Neuronal stem cell (in vitro differentiated cells): ENCODE data around the gene RASSF5.

Experiments
- DNase-seq: peaks from one replicate; pipeline ENCODE4 v3.0.0-alpha.2; 2013; ENCODE audit warnings: low spot score
- H2AFZ ChIP-seq: one replicate; pipeline ENCODE4 v1.6.1; 2013; ENCODE audit warnings: mild to moderate bottlenecking, low read length, inconsistent platforms
- H2AK5ac ChIP-seq: 2 replicates; pipeline ENCODE4 v1.6.1; 2013; ENCODE audit warnings: low read depth, mild to moderate bottlenecking, inconsistent platforms, low read length, moderate library complexity, mixed read lengths
- H2BK120ac ChIP-seq: 2 replicates; pipeline ENCODE4 v1.6.1; 2013; ENCODE audit warnings: low read depth, mild to moderate bottlenecking, inconsistent platforms, low read length, moderate library complexity, mixed read lengths
- H2BK12ac ChIP-seq: one replicate; pipeline ENCODE4 v1.6.1; 2013; ENCODE audit warnings: low read length, inconsistent platforms
- H2BK15ac ChIP-seq: 2 replicates; pipeline ENCODE4 v1.6.1; 2013; ENCODE audit warnings: mild to moderate bottlenecking, low read length, inconsistent platforms, mixed read lengths
- H2BK5ac ChIP-seq: one replicate; pipeline ENCODE4 v1.6.1; 2013; ENCODE audit warnings: inconsistent platforms, mild to moderate bottlenecking, low read length, moderate library complexity
- H3K14ac ChIP-seq: one replicate; pipeline ENCODE4 v1.6.1; 2013; ENCODE audit warnings: low read length, inconsistent platforms
- H3K18ac ChIP-seq: 2 replicates; pipeline ENCODE4 v1.6.1; 2013; ENCODE audit warnings: low read length, inconsistent platforms
- H3K23ac ChIP-seq: 2 replicates; pipeline ENCODE4 v1.6.1; 2013; ENCODE audit warnings: low read depth, mild to moderate bottlenecking, mixed read lengths, low read length, inconsistent platforms; ENCODE audit not compliant: poor library complexity
- H3K27ac ChIP-seq: replicated peaks from 3 replicates; pipeline ENCODE4 v1.5.1; 2013; ENCODE audit warnings: low read length, inconsistent platforms
- H3K27me3 ChIP-seq, 3 experiments: 2 replicates each; pipeline ENCODE4 v1.6.1; 2013; ENCODE audit warnings: low read length in 3 of 3, mild to moderate bottlenecking in 2 of 3, inconsistent platforms in 1 of 3, low read depth in 1 of 3, mixed read lengths in 1 of 3, moderate library complexity in 1 of 3; ENCODE audit not compliant: control insufficient read depth in 3 of 3, insufficient read depth in 3 of 3
- H3K36me3 ChIP-seq, 2 donors: replicated peaks in 1 of 2; 2 replicates each; pipeline ENCODE4 v1.6.1; 2013; ENCODE audit warnings: low read length in 2 of 2; ENCODE audit not compliant: control insufficient read depth in 2 of 2, insufficient read depth in 2 of 2
- H3K4ac ChIP-seq: 2 replicates; pipeline ENCODE4 v1.6.1; 2013; ENCODE audit warnings: inconsistent platforms, mild to moderate bottlenecking, low read length, moderate library complexity
- H3K4me1 ChIP-seq, 2 donors: 1 replicate in 1 of 2; 2 replicates in 1 of 2; pipeline ENCODE4 v1.6.1; 2013; ENCODE audit warnings: low read length in 2 of 2, low read depth in 1 of 2; ENCODE audit not compliant: control insufficient read depth in 2 of 2, insufficient read depth in 1 of 2
- H3K4me2 ChIP-seq: one replicate; pipeline ENCODE4 v1.6.1; 2013; ENCODE audit warnings: mild to moderate bottlenecking, low read length, inconsistent platforms; ENCODE audit not compliant: insufficient read depth, poor library complexity, severe bottlenecking
- H3K4me3 ChIP-seq, 2 donors: 2 replicates each; pipeline ENCODE4 v1.5.1; 2013; ENCODE audit warnings: low read length in 2 of 2, mild to moderate bottlenecking in 2 of 2, inconsistent platforms in 1 of 2, moderate library complexity in 1 of 2
- H3K79me1 ChIP-seq: one replicate; pipeline ENCODE4 v1.6.1; 2013; ENCODE audit warnings: low read depth, mild to moderate bottlenecking, inconsistent platforms, low read length, moderate library complexity
- H3K9ac ChIP-seq: one replicate; pipeline ENCODE4 v1.6.1; 2013; ENCODE audit warnings: mild to moderate bottlenecking, low read depth, low read length, inconsistent platforms; ENCODE audit not compliant: poor library complexity
- H3K9me3 ChIP-seq, 2 donors: replicated peaks in 1 of 2; 2 replicates each; pipeline versions ENCODE3 to v1.6.1; 2013; ENCODE audit warnings: low read length in 2 of 2, mild to moderate bottlenecking in 2 of 2, inconsistent platforms in 1 of 2, low read depth in 1 of 2, mixed read lengths in 1 of 2, moderate library complexity in 1 of 2; ENCODE audit not compliant: control insufficient read depth in 2 of 2, insufficient read depth in 1 of 2
- H4K8ac ChIP-seq: one replicate; pipeline ENCODE4 v1.6.1; 2013; ENCODE audit warnings: low read depth, mild to moderate bottlenecking, inconsistent platforms, low read length, moderate library complexity
- H4K91ac ChIP-seq: one replicate; pipeline ENCODE4 v1.6.1; 2013; ENCODE audit warnings: low read length, low read depth, mild to moderate bottlenecking, inconsistent platforms; ENCODE audit not compliant: poor library complexity
- WGBS, 2 donors: extraction: QIAGEN DNeasy Blood & Tissue Kit; methylation state at CpG; one replicate each; pipeline ENCODE4 v1.1.7; 2013; ENCODE audit warnings: missing lambda C conversion rate in 2 of 2, mixed read lengths in 1 of 2; ENCODE audit not compliant: insufficient read length in 2 of 2, insufficient replicate concordance in 1 of 2; ENCODE audit errors: extremely low coverage in 2 of 2; 5-methylcytosine and 5-hydroxymethylcytosine counted together

Gene RASSF5

GRCh38 chr1:206518743-206519142, 11.4 kb downstream of the RASSF5 start:
- no CpG with 5 or more reads among the region's 6 CpGs for WGBS, 2 donors
- H4K91ac ChIP-seq: no peak overlapping the region

GRCh38 chr1:206521127-206521526, 13.8 kb downstream of the RASSF5 start:
- H3K27ac ChIP-seq: no peak overlapping the region
- H3K18ac ChIP-seq: no peak overlapping the region
- H3K9ac ChIP-seq: no peak overlapping the region
- H3K14ac ChIP-seq: no peak overlapping the region
- H3K4ac ChIP-seq: no peak overlapping the region
- no peaks in the 10 kb centered on the region for H3K36me3 ChIP-seq
- no peak overlapping the region for H3K4me3 ChIP-seq
- H3K27me3 ChIP-seq: peaks cover 0 to 21% (median 2%) of the 10 kb centered on the region in 3 experiments
- no peak for DNase-seq
- no peak overlapping the region for H4K91ac ChIP-seq
- H3K9me3 ChIP-seq: no peaks in the 10 kb centered on the region
- no peak overlapping the region for H2BK5ac ChIP-seq
- no peak overlapping the region for H3K23ac ChIP-seq
- no CpG with 5 or more reads among the region's 5 CpGs for WGBS, 2 donors
- H2AFZ ChIP-seq: no peak overlapping the region
- no peak overlapping the region for H2BK15ac ChIP-seq
- H4K8ac ChIP-seq: no peak overlapping the region
- peaks cover 2 to 4% of the 10 kb centered on the region in 2 donors for H3K4me1 ChIP-seq
- no peaks in the 10 kb centered on the region for H3K79me1 ChIP-seq
- H3K4me2 ChIP-seq: no peak overlapping the region
- H2AK5ac ChIP-seq: no peak overlapping the region
- H2BK12ac ChIP-seq: no peak overlapping the region
- H2BK120ac ChIP-seq: no peak overlapping the region

More at GRCh38 chr1:206518743-206519142, 11.4 kb downstream of the RASSF5 start:
- Histone ChIP-seq H2BK15ac (no peak overlapping the region), H2AFZ (no peak overlapping the region), H2AK5ac (no peak overlapping the region), H2BK5ac (no peak overlapping the region), H3K4me3 (no peak overlapping the region), H3K4me1 (peaks cover 2 to 4% of the 10 kb centered on the region in 2 donors), H3K4ac (no peak overlapping the region), H3K27me3 (peaks cover 0 to 41% (median 2%) of the 10 kb centered on the region in 3 experiments), H3K14ac (no peak overlapping the region), H3K18ac (no peak overlapping the region), H3K36me3 (no peaks in the 10 kb centered on the region), H3K9ac (no peak overlapping the region), H3K4me2 (no peak overlapping the region), H3K9me3 (no peaks in the 10 kb centered on the region), H2BK12ac (no peak overlapping the region), H3K23ac (no peak overlapping the region), H3K79me1 (no peaks in the 10 kb centered on the region), H2BK120ac (no peak overlapping the region), H3K27ac (no peak overlapping the region), H4K8ac (no peak overlapping the region)
- DNase-seq: no peak

GRCh38 chr1:206521694-206522402, 14.5 kb downstream of the RASSF5 start:
- no peaks in the 10 kb centered on the region for H3K36me3 ChIP-seq
- H3K9me3 ChIP-seq: no peaks in the 10 kb centered on the region
- H2AK5ac ChIP-seq: no peak overlapping the region
- no peak overlapping the region for H4K91ac ChIP-seq
- H3K79me1 ChIP-seq: no peaks in the 10 kb centered on the region
- H4K8ac ChIP-seq: no peak overlapping the region
- H3K27ac ChIP-seq: no peak overlapping the region
- H2BK15ac ChIP-seq: no peak overlapping the region
- H3K9ac ChIP-seq: no peak overlapping the region
- no peak for DNase-seq
- H3K4me3 ChIP-seq: no peak overlapping the region
- H3K23ac ChIP-seq: no peak overlapping the region
- WGBS, 2 donors: no CpG with 5 or more reads among the region's 8 CpGs
- H3K14ac ChIP-seq: no peak overlapping the region
- peaks cover 0 to 17% (median 2%) of the 10 kb centered on the region in 3 experiments for H3K27me3 ChIP-seq
- H2BK5ac ChIP-seq: no peak overlapping the region
- no peak overlapping the region for H3K4me2 ChIP-seq
- H2AFZ ChIP-seq: peak overlapping the region; percentile 36
- H3K4ac ChIP-seq: no peak overlapping the region
- no peak overlapping the region for H2BK12ac ChIP-seq
- H3K18ac ChIP-seq: peak overlapping the region; percentile 13
- peaks cover 2 to 4% of the 10 kb centered on the region in 2 donors for H3K4me1 ChIP-seq
- no peak overlapping the region for H2BK120ac ChIP-seq

GRCh38 chr1:206524739-206525364, 17.5 kb downstream of the RASSF5 start:
- H2BK5ac ChIP-seq: no peak overlapping the region
- H2BK120ac ChIP-seq: no peak overlapping the region
- no peak overlapping the region for H3K14ac ChIP-seq

More at GRCh38 chr1:206524739-206525364, 17.5 kb downstream of the RASSF5 start:
- Histone ChIP-seq H4K91ac (no peak overlapping the region), H3K18ac (no peak overlapping the region), H2BK15ac (no peak overlapping the region), H3K27ac (no peak overlapping the region), H3K9ac (no peak overlapping the region), H3K4me3 (no peak overlapping the region), H3K79me1 (no peaks in the 10 kb centered on the region), H2AK5ac (no peak overlapping the region), H2BK12ac (no peak overlapping the region), H3K4me2 (no peak overlapping the region), H3K9me3 (no peaks in the 10 kb centered on the region), H3K27me3 (peaks cover 0 to 2% (median under 1%) of the 10 kb centered on the region in 3 experiments), H3K36me3 (no peaks in the 10 kb centered on the region), H3K23ac (no peak overlapping the region), H4K8ac (no peak overlapping the region), H3K4ac (no peak overlapping the region), H3K4me1 (peaks cover 2 to 4% of the 10 kb centered on the region in 2 donors), H2AFZ (no peak overlapping the region)
- no peak for DNase-seq
- no CpG with 5 or more reads among the region's 5 CpGs for WGBS, 2 donors
